T47D (cell line): ENCODE measurements around the gene UBQLN4.
A peak's percentile ranks its signal among the peaks of the same experiment; 100 is the strongest.

Experiments used
- DNase-seq, 2 experiments: peaks; one replicate each; pipeline versions ENCODE4 v3.0.0 to v3.0.0-alpha.2; 2011 to 2012; ENCODE audit warnings: low read depth in 1 of 2, low spot score in 1 of 2
- JUND ChIP-seq: IDR thresholded peaks from 2 replicates; pipeline ENCODE4 v1.6.1; 2012; ENCODE audit warnings: low read depth
- in situ Hi-C: cut with HindIII; loops from 2 replicates; pipeline ENCODE4 v1.10.0; 2016; ENCODE audit warnings: low sequenced_read_pairs, low pct_unique_long_range_greater_than_20kb

UBQLN4 gene

DNA sequence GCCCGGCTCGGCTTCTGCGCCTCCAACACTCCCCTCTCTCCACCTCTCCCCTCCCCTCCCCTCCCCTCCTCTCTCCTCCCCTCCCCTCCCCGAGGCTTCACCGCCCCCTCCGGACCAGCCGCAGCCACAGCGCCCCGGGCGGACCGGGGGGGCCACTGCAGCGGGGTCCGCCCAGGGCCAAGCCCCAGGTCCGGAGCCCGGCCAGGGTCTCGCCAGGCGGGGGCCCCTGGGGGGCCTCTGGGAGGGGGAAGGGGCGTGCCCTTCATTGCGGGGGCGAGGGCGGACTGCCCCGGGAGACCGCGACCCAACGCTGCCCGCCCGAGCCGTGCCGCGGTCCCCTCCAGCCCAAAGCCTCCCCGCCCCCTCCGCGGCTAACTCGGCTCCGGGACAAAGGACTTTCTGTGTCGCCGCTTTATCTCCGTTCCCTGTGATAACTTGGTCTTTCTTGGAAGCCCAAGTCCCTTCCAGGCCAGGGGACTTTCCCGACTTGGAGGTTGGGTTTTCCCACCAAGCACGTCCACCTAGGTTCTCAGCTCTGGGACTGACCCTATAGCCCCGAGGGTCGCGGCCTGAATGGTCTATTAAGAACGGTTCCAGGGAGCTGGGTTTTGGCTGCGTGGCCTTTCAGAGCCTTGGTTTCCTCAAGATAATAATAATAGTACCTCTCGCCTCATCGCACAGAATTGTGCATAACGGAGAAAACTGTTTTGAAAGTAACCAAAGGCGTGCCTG is at the start of gene UBQLN4:
TSS of gene UBQLN4 (minus strand) at position 31 of the 732 bp plus-strand sequence. CDS start 97 bp downstream, outside the sequence.
- peak; percentile 82 to 93 for DNase-seq
- in situ Hi-C loops: no loop called here
- TF ChIP-seq JUND: no peak

DNA sequence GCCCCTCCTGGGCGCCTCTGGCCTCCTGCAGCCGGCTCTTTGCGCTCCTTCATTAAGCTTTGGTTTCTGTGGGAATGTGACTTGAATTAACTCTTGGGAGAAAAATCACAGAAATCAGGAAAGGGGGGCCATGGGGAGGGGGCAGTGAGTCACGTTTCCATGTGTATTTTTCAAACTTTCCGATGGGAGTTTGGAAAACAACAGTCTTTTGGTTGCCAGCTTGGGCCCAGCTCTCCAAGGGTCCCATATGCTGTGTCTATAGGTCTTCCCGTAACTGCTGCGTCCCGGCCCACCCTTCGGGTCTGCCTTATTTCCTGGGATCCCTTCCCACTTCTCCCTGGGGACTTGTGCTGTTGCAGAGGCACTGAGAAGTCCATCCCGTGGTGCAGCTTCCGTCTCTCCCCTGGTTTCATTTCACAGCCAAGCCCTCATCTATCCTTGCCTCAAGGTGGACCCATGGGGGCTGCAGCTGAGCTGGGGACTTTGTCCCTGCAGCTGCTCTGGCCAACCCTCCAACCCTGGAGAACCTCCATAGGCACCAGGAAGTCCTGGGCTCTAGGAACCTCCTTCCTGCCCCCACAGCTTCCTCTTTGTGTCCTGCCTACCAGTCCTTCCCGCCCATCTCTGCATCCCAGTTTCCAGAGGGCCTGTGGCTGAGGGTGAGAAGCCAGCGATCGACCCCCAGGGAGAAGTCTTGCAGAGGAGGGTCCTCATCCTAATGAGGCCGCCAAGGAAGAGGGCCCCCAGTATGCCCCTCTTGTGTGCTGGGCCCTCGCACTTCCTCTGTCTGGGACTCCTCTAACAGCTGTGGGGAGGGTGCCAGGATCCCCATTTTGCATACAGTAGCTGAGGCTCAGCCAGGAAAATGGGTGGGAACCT is 49.3 kb upstream of the UBQLN4 start:
- no peak for TF ChIP-seq JUND
- DNase-seq: no peak
- in situ Hi-C loops: no loop called here

DNA sequence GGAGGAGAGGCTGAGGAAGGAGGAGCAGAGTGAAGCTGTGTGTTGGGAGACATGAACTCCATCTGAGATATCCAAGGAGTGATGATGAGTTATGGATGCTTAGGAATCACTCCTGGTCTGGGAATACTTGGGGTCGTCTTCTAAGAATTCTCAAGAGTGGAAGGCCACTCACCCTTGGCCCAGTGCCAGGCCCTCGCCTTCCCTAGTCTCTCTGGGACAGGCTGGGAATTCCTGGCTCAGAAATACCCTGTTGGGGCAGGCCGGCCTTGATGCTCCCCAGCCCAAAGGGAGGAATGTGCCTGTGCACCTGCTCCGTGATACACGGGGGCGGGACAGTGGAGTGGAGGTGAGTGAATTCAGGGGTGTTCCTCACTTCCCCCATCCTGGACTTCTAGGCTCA is 48.3 kb upstream of the UBQLN4 start:
- DNase-seq: no peak
- in situ Hi-C loops: no loop called here
- no peak for TF ChIP-seq JUND

DNA sequence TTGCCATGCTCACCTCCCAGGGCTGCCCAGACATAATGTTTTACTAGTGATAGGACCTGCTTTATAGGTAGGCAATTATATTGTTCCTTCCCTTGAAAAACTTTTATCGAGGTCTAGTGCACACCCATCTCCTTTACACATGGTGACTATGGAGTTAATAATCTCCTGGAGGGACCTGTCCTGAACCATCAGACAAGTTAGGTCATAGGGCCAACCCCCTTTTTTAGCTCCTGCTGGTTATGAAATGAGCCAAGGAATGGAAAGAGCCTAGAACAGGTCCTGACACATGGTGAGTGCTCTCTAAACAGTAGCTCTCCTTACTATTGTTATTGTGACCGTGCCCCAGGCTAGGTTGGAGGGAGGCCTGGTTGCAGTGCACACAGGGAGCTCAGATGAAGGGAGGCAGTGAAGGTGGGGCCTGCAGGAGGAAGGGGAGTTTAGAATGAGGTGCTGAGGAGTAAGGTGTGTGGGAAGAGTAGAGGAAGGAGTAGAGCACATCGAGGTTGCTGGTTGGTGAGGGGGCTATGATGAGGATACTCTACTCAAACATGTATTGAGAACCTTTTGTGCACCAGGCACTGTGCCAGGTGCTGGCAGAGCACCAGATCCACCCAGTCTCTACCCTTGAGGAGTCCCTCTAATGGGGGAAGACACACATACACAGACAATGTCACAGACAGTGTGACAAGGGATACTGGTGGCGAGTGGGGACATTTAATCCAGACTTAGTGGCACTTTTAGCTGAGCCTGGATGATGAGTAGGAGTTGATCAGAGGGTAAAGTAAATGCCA is 46.8 kb upstream of the UBQLN4 start:
- in situ Hi-C loops: no loop called here
- DNase-seq: peak in 1 of 2 experiments; percentile 76

DNA sequence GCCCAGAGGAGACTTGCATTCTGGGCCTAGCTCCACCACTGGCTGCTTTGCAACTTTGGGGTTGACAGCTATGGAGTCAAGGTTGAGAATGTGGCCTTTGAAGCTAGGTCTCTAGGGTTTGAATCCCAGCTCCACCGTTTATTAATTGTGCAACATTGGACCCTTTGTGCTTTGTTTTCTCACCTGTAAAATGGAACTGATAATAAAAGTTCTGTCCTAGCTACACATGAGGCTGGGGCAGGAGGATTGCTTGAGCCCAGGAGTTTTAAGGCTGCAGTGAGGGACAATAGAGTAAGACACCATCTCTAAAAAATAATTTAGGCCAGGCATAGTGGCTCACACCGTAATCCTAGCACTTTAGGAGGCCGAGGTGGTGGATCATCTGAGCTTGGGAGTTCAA is 45.7 kb upstream of the UBQLN4 start:
- in situ Hi-C loops: no loop called here
- DNase-seq: no peak
- no peak for TF ChIP-seq JUND

More for the DNA sequence above, 46.8 kb upstream of the UBQLN4 start:
- TF ChIP-seq JUND: no peak

DNA sequence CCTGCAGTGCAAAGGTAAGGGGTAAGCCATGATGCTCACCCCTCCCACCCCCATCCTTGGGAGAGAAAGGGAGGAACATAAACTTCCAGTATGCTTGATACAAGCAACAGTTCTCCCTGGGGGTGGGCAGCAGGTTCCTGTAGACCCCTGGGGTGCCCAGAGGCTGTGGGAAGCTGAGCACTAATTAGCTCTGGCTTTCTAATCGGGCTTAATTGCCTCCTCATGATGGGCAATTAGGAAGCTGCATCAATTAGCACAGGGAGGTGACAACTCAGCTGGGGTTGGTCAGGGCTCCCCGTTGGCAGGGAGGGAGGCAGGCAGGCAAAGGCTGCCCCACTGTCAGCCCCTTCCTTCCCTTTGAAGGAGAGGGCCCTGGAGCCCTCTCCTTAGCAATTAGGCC is 45.2 kb upstream of the UBQLN4 start:
- in situ Hi-C loops: no loop called here
- DNase-seq: no peak
- no peak for TF ChIP-seq JUND

DNA sequence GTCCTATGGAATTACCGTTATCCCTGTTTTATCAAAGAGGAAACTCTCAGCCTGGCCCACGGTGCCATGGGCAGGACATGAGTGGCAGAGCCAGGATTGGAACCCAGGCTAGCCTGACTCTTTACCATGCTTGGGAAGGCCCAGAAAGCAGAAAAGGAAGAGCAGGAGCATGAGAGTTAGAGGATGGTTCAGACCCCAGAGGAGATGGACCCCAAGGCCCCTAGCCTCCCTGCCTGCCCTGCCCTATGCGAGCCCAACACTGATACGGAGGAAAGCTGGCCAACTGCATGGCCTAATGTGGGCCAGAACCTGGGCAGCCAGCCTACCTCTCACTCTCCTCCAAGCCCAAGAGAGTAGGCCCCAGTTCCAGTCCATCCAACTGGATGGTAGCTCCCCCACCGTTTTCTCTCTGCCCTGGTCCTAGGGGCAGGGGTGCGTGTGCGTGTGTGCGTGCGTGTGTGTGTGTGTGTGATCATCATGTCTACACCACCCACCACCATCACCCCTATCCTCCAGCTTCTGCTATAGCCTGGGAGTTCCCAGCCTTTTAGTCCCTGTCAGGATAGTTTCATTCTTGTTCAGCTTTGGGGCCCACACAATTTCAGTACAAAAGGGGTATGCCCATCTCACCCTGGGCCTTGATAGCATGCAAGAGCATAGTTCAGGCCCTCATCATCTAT is 44.0 kb upstream of the UBQLN4 start:
- in situ Hi-C loops: no loop called here
- no peak for DNase-seq
- no peak for TF ChIP-seq JUND

DNA sequence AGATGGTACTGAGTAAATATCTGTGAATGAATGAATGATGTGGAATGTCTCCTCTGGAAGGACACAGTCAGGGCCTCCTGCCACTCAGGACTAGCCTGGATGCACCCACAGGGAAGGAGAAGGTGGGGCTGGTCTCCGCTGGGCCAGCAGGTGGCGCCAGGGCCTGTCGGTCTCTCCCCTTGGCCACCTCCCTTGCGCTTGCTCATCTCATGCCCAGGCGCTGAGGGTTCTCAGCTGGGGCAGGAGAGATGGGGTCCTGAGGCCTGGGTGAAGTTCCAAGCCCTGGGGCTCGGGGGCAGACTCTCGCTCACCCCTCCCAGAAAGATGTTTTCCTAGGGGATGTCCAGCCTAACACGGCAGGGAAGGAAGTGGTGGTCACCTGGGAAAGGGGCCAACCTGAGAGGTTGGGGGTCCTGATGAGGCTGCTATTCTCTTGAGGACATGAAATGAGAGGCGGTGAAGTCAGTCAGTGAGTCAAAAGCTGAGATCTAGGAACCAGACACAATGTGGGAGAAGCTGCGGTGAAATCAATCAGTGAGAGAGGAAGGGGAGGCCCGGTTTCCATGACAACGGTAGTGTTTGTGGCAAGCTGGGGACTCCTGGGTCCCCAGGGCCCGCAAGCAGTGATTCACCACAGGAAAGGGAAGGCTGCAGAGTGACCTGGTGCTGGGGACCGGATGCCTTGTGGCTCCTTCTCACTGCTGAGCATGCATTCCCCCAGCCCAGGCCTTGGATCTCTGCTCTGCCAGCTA is 43.2 kb upstream of the UBQLN4 start:
- no peak for TF ChIP-seq JUND
- DNase-seq: peak; percentile 83 to 89
- in situ Hi-C loops: no loop called here

DNA sequence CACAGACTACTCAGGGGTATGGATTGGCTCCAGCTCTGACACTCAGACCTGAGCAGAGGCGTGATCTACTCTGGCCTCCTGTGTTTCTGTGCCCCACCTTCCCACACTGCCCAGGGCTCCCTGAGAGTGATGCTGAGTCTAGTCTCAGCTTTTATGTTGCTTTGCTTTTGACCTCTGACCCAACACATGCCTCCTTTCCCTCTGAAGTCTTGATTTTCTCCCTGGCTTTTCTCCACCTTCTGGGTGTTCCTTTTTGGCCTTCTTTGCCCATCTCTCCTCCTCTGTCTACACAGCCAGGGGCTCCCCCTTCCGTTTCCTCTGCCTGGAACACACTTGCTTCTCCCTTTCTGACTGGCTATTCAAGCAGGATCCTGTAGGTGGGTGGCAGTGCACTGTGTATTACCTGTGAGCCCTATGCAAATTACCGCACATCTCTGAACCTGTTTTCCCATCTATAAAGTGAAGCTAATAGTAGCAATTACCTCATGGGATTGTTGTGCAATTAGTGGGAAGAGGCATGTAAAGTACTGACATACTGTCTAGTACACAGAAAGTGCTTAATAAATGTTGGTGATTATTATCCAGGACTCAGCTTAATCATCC is 42.4 kb upstream of the UBQLN4 start:
- no peak for TF ChIP-seq JUND
- in situ Hi-C loops: no loop called here
- peak in 1 of 2 experiments; percentile 4 for DNase-seq

DNA sequence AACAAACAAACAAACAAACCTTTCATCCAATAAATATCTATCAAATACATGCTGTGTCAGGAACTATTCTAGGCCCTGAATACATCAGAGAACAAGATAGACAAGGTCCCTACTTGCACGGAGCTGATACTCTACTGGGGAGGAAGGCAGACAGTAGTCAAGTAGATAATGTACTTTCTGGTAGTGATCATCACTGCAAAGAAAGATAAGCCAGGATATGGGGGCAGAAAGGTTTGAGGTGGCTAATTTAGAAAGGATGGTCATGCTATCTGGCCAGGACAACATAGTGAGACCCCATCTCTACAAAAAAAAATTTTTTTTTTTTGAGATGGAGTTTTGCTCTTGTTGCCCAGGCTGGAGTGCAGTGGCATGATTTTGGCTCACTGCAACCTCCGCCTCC is 38.0 kb upstream of the UBQLN4 start:
- TF ChIP-seq JUND: no peak
- no peak for DNase-seq
- in situ Hi-C loops: no loop called here

DNA sequence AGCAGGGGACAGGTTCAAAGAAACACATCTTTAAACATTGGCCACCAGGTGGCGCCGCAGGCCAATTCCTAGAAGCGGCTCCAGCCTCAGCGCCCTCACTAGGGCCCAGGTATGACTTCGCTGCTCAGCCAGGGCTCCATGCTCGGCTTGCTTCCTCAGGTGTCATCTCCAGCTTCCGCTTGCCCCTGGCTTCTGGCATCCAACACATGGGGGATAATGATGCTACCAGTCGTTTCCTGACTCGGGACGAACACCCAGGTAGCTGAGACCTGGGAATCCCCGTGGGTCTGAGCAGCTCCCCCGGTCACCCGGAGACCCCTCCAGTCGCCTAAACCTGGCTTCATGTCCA is 37.2 kb upstream of the UBQLN4 start:
- no peak for TF ChIP-seq JUND
- DNase-seq: peak; percentile 77 to 93
- in situ Hi-C loops: no loop called here
